Measurements from ENCODE around the gene CNIH3. TPM values are rescaled to one million over a fixed set of nuclear protein-coding genes. Genes with fewer than 3 reads are reported as not detected.

CNIH3 gene
- total RNA-seq, 1 donor from 2014 or later, result 2.5 TPM

- Histone ChIP-seq H3K4me1 (no peaks in the 10 kb centered on the region), H2AFZ (replicated peaks) (no peak overlapping the region), H3K79me2 (ENCODE audit: low read depth) (no peaks in the 10 kb centered on the region), H3K4me3 (no peak overlapping the region), H3K27ac (no peak overlapping the region), H3K27me3 (no peaks in the 10 kb centered on the region), H3F3A (ENCODE audit: low read depth) (no peaks in the 10 kb centered on the region), H4K20me1 (ENCODE audit: low read depth) (no peaks in the 10 kb centered on the region), H3K9ac (no peak overlapping the region), H3K4me2 (no peak overlapping the region), H3K9me3 (ENCODE audit: low read depth) (no peaks in the 10 kb centered on the region), H3K36me3 (no peaks in the 10 kb centered on the region)
- Mint-ChIP-seq H3K27ac (no peak overlapping the region), H3K9me3 (no peaks in the 10 kb centered on the region), H3K4me1 (peaks cover 6% of the 10 kb centered on the region), H3K36me3 (no peaks in the 10 kb centered on the region), H3K4me3 (no peak overlapping the region), H3K27me3 (ENCODE audit: insufficient read depth, low read depth) (peaks cover 9% of the 10 kb centered on the region)
- no peak for DNase-seq (ENCODE audit: low spot score)
- TF ChIP-seq EZH2phosphoT487 (IDR thresholded peaks at IDR 0.05) (no peak), CTCF (IDR thresholded peaks at IDR 0.05) (no peak), EZH2 (IDR thresholded peaks at IDR 0.05) (no peak)
These were observed 50.8 kb downstream of the CNIH3 start for GRCh38 chr1:224666913-224667312.

DNA sequence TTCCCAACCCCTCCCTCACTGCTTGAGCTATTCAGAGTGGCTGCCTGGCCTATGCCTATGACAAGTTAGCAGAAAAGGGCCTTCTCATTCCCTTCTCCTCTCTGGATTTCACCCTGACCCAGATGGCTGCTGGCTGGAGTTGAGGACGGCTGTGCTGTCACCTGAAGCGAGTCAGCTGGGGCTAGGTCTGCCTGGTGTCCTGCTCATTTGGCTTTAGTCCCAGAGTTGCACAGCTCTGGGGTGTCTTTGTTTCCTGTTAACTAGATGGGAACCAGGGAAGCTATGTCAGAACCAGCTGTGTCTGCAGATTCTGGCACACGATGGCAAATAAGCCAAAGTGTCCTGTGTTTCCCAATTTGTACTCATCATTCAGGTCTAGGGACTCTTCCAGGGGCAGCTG lies 52.9 kb downstream of the CNIH3 start:
- H3K36me3 ChIP-seq, result no peaks in the 10 kb centered on the region
- H3K4me2 ChIP-seq, result no peak overlapping the region
- no peaks in the 10 kb centered on the region for H4K20me1 ChIP-seq (ENCODE audit: low read depth)
- no peak for DNase-seq (ENCODE audit: low spot score)
- peaks cover 9% of the 10 kb centered on the region for H3K27me3 Mint-ChIP-seq (ENCODE audit: insufficient read depth, low read depth)
- H3K9me3 ChIP-seq (ENCODE audit: low read depth), result no peaks in the 10 kb centered on the region
- no peak overlapping the region for H3K27ac ChIP-seq
- no peaks in the 10 kb centered on the region for H3K9me3 Mint-ChIP-seq
- H2AFZ ChIP-seq (replicated peaks), result no peak overlapping the region
- H3F3A ChIP-seq (ENCODE audit: low read depth), result no peaks in the 10 kb centered on the region
- no peaks in the 10 kb centered on the region for H3K79me2 ChIP-seq (ENCODE audit: low read depth)
- H3K36me3 Mint-ChIP-seq, result no peaks in the 10 kb centered on the region
- H3K4me1 Mint-ChIP-seq, result peaks cover 6% of the 10 kb centered on the region
- no peaks in the 10 kb centered on the region for H3K4me1 ChIP-seq
- H3K9ac ChIP-seq, result no peak overlapping the region
- H3K4me3 ChIP-seq, result no peak overlapping the region
- H3K27ac Mint-ChIP-seq, result no peak overlapping the region
- no peak for TF ChIP-seq CTCF (IDR thresholded peaks at IDR 0.05)
- TF ChIP-seq EZH2 (IDR thresholded peaks at IDR 0.05), result no peak
- TF ChIP-seq EZH2phosphoT487 (IDR thresholded peaks at IDR 0.05), result no peak
- H3K27me3 ChIP-seq, result no peaks in the 10 kb centered on the region
- H3K4me3 Mint-ChIP-seq, result no peak overlapping the region

GRCh38 chr1:224669403-224669802 lies 53.3 kb downstream of the CNIH3 start:
- Mint-ChIP-seq H3K4me3 (no peak overlapping the region), H3K36me3 (no peaks in the 10 kb centered on the region), H3K27ac (no peak overlapping the region), H3K27me3 (ENCODE audit: insufficient read depth, low read depth) (peaks cover 9% of the 10 kb centered on the region), H3K9me3 (no peaks in the 10 kb centered on the region), H3K4me1 (peaks cover 6% of the 10 kb centered on the region)
- H4K20me1 ChIP-seq (ENCODE audit: low read depth), result no peaks in the 10 kb centered on the region
- no peak overlapping the region for H2AFZ ChIP-seq (replicated peaks)
- no peaks in the 10 kb centered on the region for H3K4me1 ChIP-seq
- H3K9me3 ChIP-seq (ENCODE audit: low read depth), result no peaks in the 10 kb centered on the region
- H3K27ac ChIP-seq, result no peak overlapping the region
- DNase-seq (ENCODE audit: low spot score), result no peak
- no peak overlapping the region for H3K4me3 ChIP-seq
- H3F3A ChIP-seq (ENCODE audit: low read depth), result no peaks in the 10 kb centered on the region
- TF ChIP-seq CTCF (IDR thresholded peaks at IDR 0.05) (no peak), EZH2phosphoT487 (IDR thresholded peaks at IDR 0.05) (no peak), EZH2 (IDR thresholded peaks at IDR 0.05) (no peak)
- H3K27me3 ChIP-seq, result no peaks in the 10 kb centered on the region
- no peaks in the 10 kb centered on the region for H3K36me3 ChIP-seq
- H3K79me2 ChIP-seq (ENCODE audit: low read depth), result no peaks in the 10 kb centered on the region
- no peak overlapping the region for H3K4me2 ChIP-seq
- H3K9ac ChIP-seq, result no peak overlapping the region
